ENCODE data around the gene FAM216B.

Gene FAM216B

DNA sequence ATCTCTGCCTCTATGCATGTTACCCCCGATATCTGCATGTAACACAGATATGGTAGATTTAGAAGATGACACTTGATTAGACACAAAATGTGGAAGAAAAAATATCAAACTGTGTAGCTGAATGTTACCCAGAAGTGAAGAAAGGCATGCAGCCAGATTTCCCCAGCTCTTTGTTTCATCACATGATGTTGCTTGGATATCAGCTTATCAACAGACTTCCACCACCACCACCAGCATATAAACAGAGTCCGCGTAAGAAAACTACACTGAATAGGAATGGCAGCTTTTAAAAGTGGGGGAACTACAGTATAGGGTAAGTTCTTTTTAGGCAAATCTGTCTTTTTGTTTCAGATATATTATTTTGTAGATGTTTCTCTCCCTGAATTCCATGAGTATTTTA lies at the start of gene FAM216B:
Gene FAM216B, plus strand, starts transcription at position 233 of the 400 bp plus-strand sequence. CDS start 2,484 bp downstream, outside the sequence.
- Histone ChIP-seq H3K4me2 (ENCODE audit: low read depth, low read length, poor library complexity, severe bottlenecking) (no peak within 1 kb of the TSS), H3K27me3 (ENCODE audit: insufficient read depth, low read length, poor library complexity, severe bottlenecking) (no peaks in the 10 kb centered on the region), H3K9me2 (replicated peaks; ENCODE audit: low read depth, low read length) (no peaks in the 10 kb centered on the region), H3K9me3 (ENCODE audit: insufficient read depth, low read depth, low read length) (no peaks in the 10 kb centered on the region), H3K4me1 (ENCODE audit: insufficient read depth, low read length, poor library complexity, severe bottlenecking) (no peaks in the 10 kb centered on the region), H3K79me2 (ENCODE audit: insufficient read depth, low read length) (no peaks in the 10 kb centered on the region), H3F3A (ENCODE audit: low read depth) (no peaks in the 10 kb centered on the region), H3K36me3 (ENCODE audit: insufficient read depth, low read length) (no peaks in the 10 kb centered on the region), H4K20me1 (ENCODE audit: insufficient read depth, low read length, poor library complexity, severe bottlenecking) (no peaks in the 10 kb centered on the region), H3K9ac (ENCODE audit: low read depth, low read length, poor library complexity, severe bottlenecking) (no peak within 1 kb of the TSS), H2AFZ (ENCODE audit: low read length) (no peak within 1 kb of the TSS), H3K4me3 (ENCODE audit: low read length, poor library complexity, severe bottlenecking) (no peak within 1 kb of the TSS)
- TF ChIP-seq, protein P1, sequence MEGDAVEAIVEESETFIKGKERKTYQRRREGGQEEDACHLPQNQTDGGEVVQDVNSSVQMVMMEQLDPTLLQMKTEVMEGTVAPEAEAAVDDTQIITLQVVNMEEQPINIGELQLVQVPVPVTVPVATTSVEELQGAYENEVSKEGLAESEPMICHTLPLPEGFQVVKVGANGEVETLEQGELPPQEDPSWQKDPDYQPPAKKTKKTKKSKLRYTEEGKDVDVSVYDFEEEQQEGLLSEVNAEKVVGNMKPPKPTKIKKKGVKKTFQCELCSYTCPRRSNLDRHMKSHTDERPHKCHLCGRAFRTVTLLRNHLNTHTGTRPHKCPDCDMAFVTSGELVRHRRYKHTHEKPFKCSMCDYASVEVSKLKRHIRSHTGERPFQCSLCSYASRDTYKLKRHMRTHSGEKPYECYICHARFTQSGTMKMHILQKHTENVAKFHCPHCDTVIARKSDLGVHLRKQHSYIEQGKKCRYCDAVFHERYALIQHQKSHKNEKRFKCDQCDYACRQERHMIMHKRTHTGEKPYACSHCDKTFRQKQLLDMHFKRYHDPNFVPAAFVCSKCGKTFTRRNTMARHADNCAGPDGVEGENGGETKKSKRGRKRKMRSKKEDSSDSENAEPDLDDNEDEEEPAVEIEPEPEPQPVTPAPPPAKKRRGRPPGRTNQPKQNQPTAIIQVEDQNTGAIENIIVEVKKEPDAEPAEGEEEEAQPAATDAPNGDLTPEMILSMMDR (conservative IDR thresholded peaks at IDR 0.05; ENCODE audit: low read length) = no peak
- no peak for TF ChIP-seq EZH2phosphoT487 (IDR thresholded peaks at IDR 0.05; ENCODE audit: borderline replicate concordance)

DNA sequence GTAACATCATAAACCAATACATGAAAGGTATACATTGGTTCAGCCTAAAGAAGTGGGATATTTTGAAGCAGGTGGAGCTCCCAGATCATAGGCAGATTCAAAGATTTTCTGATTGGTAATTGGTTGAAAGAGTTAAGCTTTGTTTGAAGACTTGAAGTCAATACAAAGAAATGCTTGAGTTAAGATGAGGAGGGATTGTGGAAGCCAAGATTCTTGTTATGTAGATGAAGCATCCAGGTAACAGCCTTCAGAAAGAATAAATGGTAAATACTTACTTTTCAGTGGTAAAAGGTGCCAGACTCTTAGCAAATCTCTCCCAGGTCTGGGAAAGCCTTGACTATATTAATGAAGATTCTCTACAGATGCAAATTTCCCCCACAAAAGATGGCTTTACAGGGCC lies 49.3 kb upstream of the FAM216B start:
- H3K9ac ChIP-seq (ENCODE audit: low read depth, low read length, poor library complexity, severe bottlenecking) = no peak overlapping the region
- H4K20me1 ChIP-seq (ENCODE audit: insufficient read depth, low read length, poor library complexity, severe bottlenecking) = no peaks in the 10 kb centered on the region
- H3K9me3 ChIP-seq (ENCODE audit: insufficient read depth, low read depth, low read length) = no peaks in the 10 kb centered on the region
- H3K9me2 ChIP-seq (replicated peaks; ENCODE audit: low read depth, low read length) = no peaks in the 10 kb centered on the region
- H2AFZ ChIP-seq (ENCODE audit: low read length) = no peak overlapping the region; the same call in 1 of the 2 replicates
- H3K4me2 ChIP-seq (ENCODE audit: low read depth, low read length, poor library complexity, severe bottlenecking) = no peak overlapping the region
- no peak for TF ChIP-seq EZH2phosphoT487 (IDR thresholded peaks at IDR 0.05; ENCODE audit: borderline replicate concordance)
- TF ChIP-seq, protein P1 (conservative IDR thresholded peaks at IDR 0.05; ENCODE audit: low read length) = no peak
- no peak overlapping the region for H3K4me3 ChIP-seq (ENCODE audit: low read length, poor library complexity, severe bottlenecking)
- H3K79me2 ChIP-seq (ENCODE audit: insufficient read depth, low read length) = no peaks in the 10 kb centered on the region
- no peaks in the 10 kb centered on the region for H3K36me3 ChIP-seq (ENCODE audit: insufficient read depth, low read length)
- H3K4me1 ChIP-seq (ENCODE audit: insufficient read depth, low read length, poor library complexity, severe bottlenecking) = peaks cover 3% of the 10 kb centered on the region
- no peaks in the 10 kb centered on the region for H3F3A ChIP-seq (ENCODE audit: low read depth)
- no peaks in the 10 kb centered on the region for H3K27me3 ChIP-seq (ENCODE audit: insufficient read depth, low read length, poor library complexity, severe bottlenecking)

DNA sequence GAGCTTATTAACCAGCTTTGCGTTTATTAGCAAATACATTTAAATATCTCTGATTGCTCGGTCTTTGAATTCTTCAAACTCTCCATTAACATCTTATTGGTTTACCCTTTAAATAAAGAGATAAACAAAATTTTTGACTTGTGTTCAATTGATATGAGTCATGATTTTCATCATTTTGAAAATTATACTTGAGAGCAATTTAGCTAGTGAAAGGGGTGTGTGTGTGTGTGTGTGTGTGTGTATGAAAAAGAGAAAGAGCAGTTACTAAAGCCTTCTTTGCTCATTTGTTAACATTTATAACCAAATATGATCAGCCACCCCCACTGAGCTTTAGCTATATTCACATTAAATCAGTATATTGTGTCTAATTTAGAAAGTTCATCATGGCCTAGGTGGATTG lies 48.3 kb upstream of the FAM216B start:
- Histone ChIP-seq H3K36me3 (ENCODE audit: insufficient read depth, low read length) (no peaks in the 10 kb centered on the region), H3K4me2 (ENCODE audit: low read depth, low read length, poor library complexity, severe bottlenecking) (no peak overlapping the region), H4K20me1 (ENCODE audit: insufficient read depth, low read length, poor library complexity, severe bottlenecking) (no peaks in the 10 kb centered on the region), H3K4me1 (ENCODE audit: insufficient read depth, low read length, poor library complexity, severe bottlenecking) (peaks cover 3% of the 10 kb centered on the region), H3K9ac (ENCODE audit: low read depth, low read length, poor library complexity, severe bottlenecking) (no peak overlapping the region), H3K27me3 (ENCODE audit: insufficient read depth, low read length, poor library complexity, severe bottlenecking) (no peaks in the 10 kb centered on the region), H3K4me3 (ENCODE audit: low read length, poor library complexity, severe bottlenecking) (no peak overlapping the region), H3K79me2 (ENCODE audit: insufficient read depth, low read length) (no peaks in the 10 kb centered on the region), H3F3A (ENCODE audit: low read depth) (no peaks in the 10 kb centered on the region), H3K9me3 (ENCODE audit: insufficient read depth, low read depth, low read length) (no peaks in the 10 kb centered on the region), H2AFZ (ENCODE audit: low read length) (no peak overlapping the region), H3K9me2 (replicated peaks; ENCODE audit: low read depth, low read length) (no peaks in the 10 kb centered on the region)
- TF ChIP-seq, protein P1 (conservative IDR thresholded peaks at IDR 0.05; ENCODE audit: low read length) = no peak
- TF ChIP-seq EZH2phosphoT487 (IDR thresholded peaks at IDR 0.05; ENCODE audit: borderline replicate concordance) = no peak

Measured in Loucy (cell line).